SK-N-MC (cell line): ENCODE results near the gene CYP2C8.

Experiments used
- EZH2 ChIP-seq: fragments of 200-600 bp; sonication (generic); IDR thresholded peaks from one replicate; pipeline ENCODE4 v1.6.1; 2017; ENCODE audit warnings: antibody characterized with exemption
- FOXP2 ChIP-seq: optimal IDR thresholded peaks from 2 replicates; pipeline ENCODE3; 2011; ENCODE audit warnings: mild to moderate bottlenecking, moderate library complexity; ENCODE audit not compliant: insufficient read depth; ENCODE audit errors: extremely low read length, control extremely low read depth
- POLR2AphosphoS5 ChIP-seq: IDR thresholded peaks from 2 replicates; pipeline ENCODE4 v1.6.1; 2012; ENCODE audit warnings: mild to moderate bottlenecking, low read depth, low read length, borderline replicate concordance

DNA sequence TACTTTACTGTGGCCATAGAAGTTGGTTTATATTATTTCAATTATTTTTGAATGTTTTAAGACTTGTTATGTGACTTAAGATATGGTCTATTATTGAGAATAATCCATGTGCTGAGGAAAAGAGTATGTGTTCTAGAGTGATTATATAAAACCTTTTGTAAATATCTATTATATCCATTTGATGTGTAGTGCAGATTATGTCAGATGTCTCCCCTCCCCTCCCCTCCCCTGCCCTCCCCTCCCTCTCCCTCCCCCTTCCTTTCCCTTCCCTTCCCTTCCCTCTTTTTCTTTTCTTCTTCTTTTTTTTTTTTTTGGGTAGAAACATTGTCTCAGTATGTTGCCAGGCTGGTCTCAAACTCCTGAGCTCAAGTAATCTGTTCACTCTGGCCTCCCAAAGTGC, 8.3 kb upstream of the CYP2C8 start:
- no peak for TF ChIP-seq EZH2
- TF ChIP-seq POLR2AphosphoS5 = no peak
- TF ChIP-seq FOXP2 = no peak
